Stimulated activated naive CD8-positive, alpha-beta T cell treated with anti-CD3 and anti-CD28 coated beads, Interleukin-15, Interleukin-2, amounts not matched to agents 100 ng/mL and 50 ng/mL, for 24 hours (primary cell): ENCODE data around the gene CLEC12A.
A peak's percentile ranks its signal among the peaks of the same experiment; 100 is the strongest.
"Not testable (repeated sequence)": the region's sequence is repeated elsewhere in the genome, so short reads cannot be mapped to it uniquely, and the experiment has no call there.

Source experiments
- H3K27ac Mint-ChIP-seq: one replicate; pipeline ENCODE4 v1.8.0; 2021; ENCODE audit warnings: mild to moderate bottlenecking, mixed read lengths
- H3K27me3 Mint-ChIP-seq: one replicate; pipeline ENCODE4 v1.8.0; 2021; ENCODE audit warnings: mixed read lengths
- H3K36me3 Mint-ChIP-seq: one replicate; pipeline ENCODE4 v1.8.0; 2021; ENCODE audit warnings: low read depth, mixed read lengths
- H3K4me1 Mint-ChIP-seq: one replicate; pipeline ENCODE4 v1.8.0; 2021; ENCODE audit warnings: low read depth, mixed read lengths
- H3K4me3 Mint-ChIP-seq: one replicate; pipeline ENCODE4 v1.8.0; 2021; ENCODE audit warnings: mild to moderate bottlenecking, mixed read lengths
- H3K9me3 Mint-ChIP-seq: one replicate; pipeline ENCODE4 v1.8.0; 2021; ENCODE audit warnings: mixed read lengths

The CLEC12A gene

GRCh38 chr12:9948606-9949296 lies 22.5 kb upstream of the CLEC12A start:
- Mint-ChIP-seq H3K36me3 (no peaks in the 10 kb centered on the region), H3K4me3 (peak overlapping the region; percentile 25), H3K4me1 (peaks cover 49% of the 10 kb centered on the region), H3K27ac (peak overlapping the region; percentile 4), H3K27me3 (no peaks in the 10 kb centered on the region), H3K9me3 (no peaks in the 10 kb centered on the region)

GRCh38 chr12:9951026-9951675 lies 20.1 kb upstream of the CLEC12A start:
- H3K4me3 Mint-ChIP-seq, result peak overlapping the region; percentile 47
- peak overlapping the region; percentile 27 for H3K27ac Mint-ChIP-seq
- no peaks in the 10 kb centered on the region for H3K27me3 Mint-ChIP-seq
- H3K36me3 Mint-ChIP-seq, result no peaks in the 10 kb centered on the region
- H3K9me3 Mint-ChIP-seq, result no peaks in the 10 kb centered on the region
- peaks cover 43% of the 10 kb centered on the region for H3K4me1 Mint-ChIP-seq

GRCh38 chr12:9952954-9953729 lies 18.1 kb upstream of the CLEC12A start:
- H3K27me3 Mint-ChIP-seq, H3K9me3 Mint-ChIP-seq, H3K4me3 Mint-ChIP-seq, H3K36me3 Mint-ChIP-seq, H3K27ac Mint-ChIP-seq: not testable (repeated sequence)
- H3K4me1 Mint-ChIP-seq, result peaks cover 49% of the 10 kb centered on the region

- peak overlapping the region; percentile 12 for H3K27ac Mint-ChIP-seq
- no peaks in the 10 kb centered on the region for H3K36me3 Mint-ChIP-seq
- H3K9me3 Mint-ChIP-seq, result no peaks in the 10 kb centered on the region
- H3K4me3 Mint-ChIP-seq, result no peak overlapping the region
- H3K27me3 Mint-ChIP-seq, result no peaks in the 10 kb centered on the region
- H3K4me1 Mint-ChIP-seq, result peaks cover 29% of the 10 kb centered on the region
Observed at GRCh38 chr12:9957834-9958233, 13.4 kb upstream of the CLEC12A start.

GRCh38 chr12:9960590-9960989 lies 10.6 kb upstream of the CLEC12A start:
- Mint-ChIP-seq H3K27me3 (no peaks in the 10 kb centered on the region), H3K4me1 (peaks cover 29% of the 10 kb centered on the region), H3K27ac (no peak overlapping the region), H3K9me3 (no peaks in the 10 kb centered on the region), H3K36me3 (no peaks in the 10 kb centered on the region), H3K4me3 (no peak overlapping the region)

GRCh38 chr12:9961106-9961505 lies 10.1 kb upstream of the CLEC12A start:
- H3K27me3 Mint-ChIP-seq, result no peaks in the 10 kb centered on the region
- H3K9me3 Mint-ChIP-seq, result no peaks in the 10 kb centered on the region
- H3K36me3 Mint-ChIP-seq, result no peaks in the 10 kb centered on the region
- H3K27ac Mint-ChIP-seq, result no peak overlapping the region
- peaks cover 29% of the 10 kb centered on the region for H3K4me1 Mint-ChIP-seq
- no peak overlapping the region for H3K4me3 Mint-ChIP-seq

- Mint-ChIP-seq H3K36me3 (no peaks in the 10 kb centered on the region), H3K27ac (no peak overlapping the region), H3K4me1 (peaks cover 28% of the 10 kb centered on the region), H3K9me3 (no peaks in the 10 kb centered on the region), H3K27me3 (no peaks in the 10 kb centered on the region), H3K4me3 (no peak overlapping the region)
Observed at GRCh38 chr12:9961901-9962300, 9.3 kb upstream of the CLEC12A start.

- Mint-ChIP-seq H3K9me3 (no peaks in the 10 kb centered on the region), H3K36me3 (no peaks in the 10 kb centered on the region), H3K4me1 (no peaks in the 10 kb centered on the region), H3K4me3 (no peak overlapping the region), H3K27me3 (peaks cover 7% of the 10 kb centered on the region), H3K27ac (no peak overlapping the region)
Observed at GRCh38 chr12:9969673-9970072, 1.5 kb upstream of the CLEC12A start.

GRCh38 chr12:9973949-9974348 lies 2.7 kb downstream of the CLEC12A start:
- Mint-ChIP-seq H3K4me3 (no peak overlapping the region), H3K27ac (no peak overlapping the region), H3K27me3 (peaks cover 7% of the 10 kb centered on the region)

GRCh38 chr12:9974731-9975130 lies 3.5 kb downstream of the CLEC12A start:
- H3K4me3 Mint-ChIP-seq, H3K27ac Mint-ChIP-seq, H3K36me3 Mint-ChIP-seq, H3K4me1 Mint-ChIP-seq, H3K9me3 Mint-ChIP-seq, H3K27me3 Mint-ChIP-seq: not testable (repeated sequence)

More at GRCh38 chr12:9973949-9974348, 2.7 kb downstream of the CLEC12A start:
- Mint-ChIP-seq H3K9me3 (peaks cover 4% of the 10 kb centered on the region), H3K4me1 (no peaks in the 10 kb centered on the region), H3K36me3 (no peaks in the 10 kb centered on the region)

GRCh38 chr12:9975614-9976013 lies 4.4 kb downstream of the CLEC12A start:
- no peak overlapping the region for H3K27ac Mint-ChIP-seq
- peaks cover 4% of the 10 kb centered on the region for H3K9me3 Mint-ChIP-seq
- no peak overlapping the region for H3K4me3 Mint-ChIP-seq
- H3K27me3 Mint-ChIP-seq, result peaks cover 9% of the 10 kb centered on the region
- no peaks in the 10 kb centered on the region for H3K4me1 Mint-ChIP-seq
- no peaks in the 10 kb centered on the region for H3K36me3 Mint-ChIP-seq

GRCh38 chr12:9976626-9977025 lies 5.4 kb downstream of the CLEC12A start:
- not testable (repeated sequence) for H3K36me3 Mint-ChIP-seq, H3K4me1 Mint-ChIP-seq, H3K9me3 Mint-ChIP-seq, H3K27ac Mint-ChIP-seq, H3K4me3 Mint-ChIP-seq, H3K27me3 Mint-ChIP-seq

- no peaks in the 10 kb centered on the region for H3K36me3 Mint-ChIP-seq
- H3K4me3 Mint-ChIP-seq, result no peak overlapping the region
- no peak overlapping the region for H3K27ac Mint-ChIP-seq
- no peaks in the 10 kb centered on the region for H3K4me1 Mint-ChIP-seq
- peaks cover 9% of the 10 kb centered on the region for H3K27me3 Mint-ChIP-seq
- peaks cover 4% of the 10 kb centered on the region for H3K9me3 Mint-ChIP-seq
Observed at GRCh38 chr12:9977916-9978315, 6.7 kb downstream of the CLEC12A start.

- Mint-ChIP-seq H3K36me3 (no peaks in the 10 kb centered on the region), H3K27me3 (peaks cover 3% of the 10 kb centered on the region), H3K4me1 (no peaks in the 10 kb centered on the region), H3K27ac (no peak overlapping the region), H3K4me3 (no peak overlapping the region), H3K9me3 (peaks cover 3% of the 10 kb centered on the region)
Observed at GRCh38 chr12:9980126-9980525, 8.9 kb downstream of the CLEC12A start.

- Mint-ChIP-seq H3K27ac (no peak overlapping the region), H3K27me3 (peaks cover 34% of the 10 kb centered on the region), H3K9me3 (no peaks in the 10 kb centered on the region), H3K36me3 (no peaks in the 10 kb centered on the region), H3K4me1 (peaks cover 10% of the 10 kb centered on the region), H3K4me3 (no peak overlapping the region)
Observed at GRCh38 chr12:9991876-9992275, 20.7 kb downstream of the CLEC12A start.
